Measurements from ENCODE around the gene PLB1.

DNA sequence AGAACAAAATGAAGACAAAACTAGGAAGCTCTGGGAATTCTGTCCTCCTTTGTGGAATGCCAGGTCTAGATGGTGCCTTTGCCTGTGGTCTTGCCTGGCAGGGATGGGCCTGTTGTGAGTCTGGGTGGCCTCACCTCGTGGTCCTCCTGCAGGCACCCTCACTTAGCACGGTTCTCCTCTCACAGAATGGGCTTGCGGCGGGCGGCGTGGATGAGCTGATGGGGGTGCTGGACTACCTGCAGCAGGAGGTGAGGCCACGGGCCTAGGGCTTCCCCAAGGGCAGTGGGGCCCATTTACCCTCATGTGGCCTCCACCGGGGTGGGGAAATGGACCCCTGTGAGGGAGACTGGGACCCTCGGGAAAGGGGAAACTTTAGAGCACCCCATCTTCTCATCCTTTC lies 42.3 kb downstream of the PLB1 start:
- TF ChIP-seq CTCF (IDR thresholded peaks at IDR 0.05) (no peak), POLR2A (IDR thresholded peaks at IDR 0.05) (no peak)
